22Rv1 (cell line): ENCODE results near the gene TPI1.

ENCODE experiments used
- H3K27ac ChIP-seq: fragments of 450-650 bp; 2 replicates; pipeline ENCODE4 v1.5.1; 2017
- CTCF ChIP-seq: fragments of 450-650 bp; IDR thresholded peaks from 2 replicates; pipeline ENCODE4 v1.5.1; 2017; ENCODE audit warnings: mild to moderate bottlenecking
- ZFX ChIP-seq: fragments of 450-650 bp; IDR thresholded peaks from 2 replicates; pipeline ENCODE4 v1.6.1; 2017; ENCODE audit warnings: antibody characterized with exemption, borderline replicate concordance

The TPI1 gene

GRCh38 chr12:6821591-6822425, 45.5 kb upstream of the TPI1 start, which contains the start of gene GPR162:
Gene GPR162 (plus strand): TSS chr12:6821821. CDS start chr12:6823899, 2,078 bp downstream.
- TF ChIP-seq ZFX (no peak), CTCF (no peak)
- peak within 1 kb of the TSS; percentile 59 for H3K27ac ChIP-seq

GRCh38 chr12:6822426-6823135, 44.8 kb upstream of the TPI1 start:
- no peak for TF ChIP-seq CTCF
- no peak for TF ChIP-seq ZFX
- no peak overlapping the region for H3K27ac ChIP-seq

- TF ChIP-seq CTCF = no peak
- no peak for TF ChIP-seq ZFX
- no peak overlapping the region for H3K27ac ChIP-seq
Observed at GRCh38 chr12:6823182-6824084, 43.9 kb upstream of the TPI1 start.

- peak; percentile 23; the same call in 1 of the 2 replicates for TF ChIP-seq CTCF
- no peak for TF ChIP-seq ZFX
- H3K27ac ChIP-seq = no peak overlapping the region
Observed at GRCh38 chr12:6824085-6824775, 43.1 kb upstream of the TPI1 start.

GRCh38 chr12:6824901-6825381, 42.4 kb upstream of the TPI1 start:
- H3K27ac ChIP-seq = peak overlapping the region; percentile 92
- TF ChIP-seq CTCF (no peak), ZFX (no peak)

GRCh38 chr12:6825398-6826124, 41.8 kb upstream of the TPI1 start:
- TF ChIP-seq CTCF (peak; percentile 99), ZFX (no peak)
- peak overlapping the region; percentile 92 for H3K27ac ChIP-seq
